ENCODE data around the gene RPL37.
A peak's percentile ranks its signal among the peaks of the same experiment; 100 is the strongest.
"Not testable (repeated sequence)": the region's sequence is repeated elsewhere in the genome, so short reads cannot be mapped to it uniquely, and the experiment has no call there.

RPL37 gene

DNA sequence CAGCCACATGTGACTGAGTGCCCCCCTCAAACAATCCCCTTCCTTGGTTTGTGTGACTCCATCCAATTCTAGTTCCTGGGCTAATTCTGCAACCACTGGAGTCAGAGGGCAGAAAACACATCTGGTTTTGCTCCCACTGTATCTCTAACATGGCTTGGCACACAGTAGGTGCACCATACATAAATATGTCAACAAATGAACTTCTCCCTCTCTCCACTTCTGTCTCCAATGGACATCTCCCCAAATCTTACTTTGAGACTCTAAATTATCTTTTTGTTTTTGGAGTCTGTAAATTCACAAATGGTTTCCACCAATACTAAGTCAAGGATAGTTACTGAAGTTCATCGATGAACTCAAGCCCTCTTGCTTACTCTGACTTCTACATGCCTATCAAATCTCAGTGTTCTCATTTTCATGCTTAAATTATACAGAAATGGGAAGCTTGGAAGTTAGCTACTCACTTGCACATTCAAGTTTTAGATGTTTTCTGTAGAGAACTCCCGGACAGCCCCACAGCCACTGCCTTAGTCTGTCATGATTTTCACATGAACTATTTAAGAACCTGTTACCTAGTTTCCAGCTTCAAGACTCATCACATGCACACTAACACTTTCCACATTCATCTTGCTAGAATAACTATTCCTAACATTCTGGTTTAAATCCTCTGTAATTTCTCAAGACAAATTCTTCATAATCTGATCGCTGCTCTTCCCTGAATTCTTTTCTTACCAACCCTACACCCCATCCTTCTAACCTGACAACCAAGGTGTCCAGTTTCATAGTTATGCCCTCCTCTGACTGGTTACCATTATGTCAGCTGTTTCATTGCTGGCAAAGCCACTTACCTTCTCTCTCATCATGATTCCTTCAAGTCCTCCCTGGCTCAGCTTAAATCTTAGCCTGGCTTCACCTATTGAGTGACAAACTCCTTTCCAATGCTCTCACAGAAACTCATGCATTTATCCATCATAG, 6.0 kb downstream of the RPL37 start:
- Mint-ChIP-seq H3K9me3 (no peaks in the 10 kb centered on the region), H3K36me3 (peaks cover 57 to 74% of the 10 kb centered on the region in 2 donors), H3K27ac (peak overlapping the region; percentile 43), H3K4me1 (peaks cover 24 to 48% of the 10 kb centered on the region in 2 donors), H3K27me3 (no peaks in the 10 kb centered on the region), H3K4me3 (peak overlapping the region; percentile 4 to 44)
- no peak for ATAC-seq (replicated peaks)
- DNase-seq = no peak

DNA sequence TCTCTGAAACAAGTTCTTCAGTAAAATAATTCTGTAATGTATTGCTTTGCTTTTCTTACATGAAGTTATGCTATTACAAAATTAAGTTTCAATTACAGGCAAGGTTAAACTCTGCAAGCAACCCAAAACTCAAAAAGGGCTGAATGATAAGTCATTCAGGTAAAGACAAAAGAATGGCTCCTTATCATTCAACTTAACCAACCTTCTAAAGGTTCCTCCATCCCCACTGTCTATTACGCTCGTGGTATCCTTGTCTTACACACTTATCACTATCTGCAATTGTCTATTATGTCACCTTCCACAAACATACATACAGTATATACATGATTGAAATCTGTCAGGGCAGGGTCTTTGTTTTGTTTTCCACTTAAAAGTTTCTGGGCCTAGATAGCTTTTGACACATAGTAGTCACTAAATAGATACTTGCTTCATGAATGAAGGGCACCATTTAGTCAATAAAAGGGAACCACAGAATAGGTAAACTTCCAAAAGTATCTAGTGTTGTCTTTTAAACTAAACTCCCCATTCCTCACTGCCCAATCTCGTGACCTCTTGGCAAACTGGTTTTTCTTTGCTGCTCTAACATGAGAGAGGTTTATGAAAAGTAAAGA, 6.9 kb downstream of the RPL37 start:
- Mint-ChIP-seq H3K27ac (peak overlapping the region; percentile 79), H3K4me1 (peaks cover 24 to 46% of the 10 kb centered on the region in 2 donors), H3K27me3 (no peaks in the 10 kb centered on the region), H3K36me3 (peaks cover 50 to 72% of the 10 kb centered on the region in 2 donors), H3K9me3 (no peaks in the 10 kb centered on the region), H3K4me3 (no peak overlapping the region)
- ATAC-seq (replicated peaks) (no peak), DNase-seq (no peak)

DNA sequence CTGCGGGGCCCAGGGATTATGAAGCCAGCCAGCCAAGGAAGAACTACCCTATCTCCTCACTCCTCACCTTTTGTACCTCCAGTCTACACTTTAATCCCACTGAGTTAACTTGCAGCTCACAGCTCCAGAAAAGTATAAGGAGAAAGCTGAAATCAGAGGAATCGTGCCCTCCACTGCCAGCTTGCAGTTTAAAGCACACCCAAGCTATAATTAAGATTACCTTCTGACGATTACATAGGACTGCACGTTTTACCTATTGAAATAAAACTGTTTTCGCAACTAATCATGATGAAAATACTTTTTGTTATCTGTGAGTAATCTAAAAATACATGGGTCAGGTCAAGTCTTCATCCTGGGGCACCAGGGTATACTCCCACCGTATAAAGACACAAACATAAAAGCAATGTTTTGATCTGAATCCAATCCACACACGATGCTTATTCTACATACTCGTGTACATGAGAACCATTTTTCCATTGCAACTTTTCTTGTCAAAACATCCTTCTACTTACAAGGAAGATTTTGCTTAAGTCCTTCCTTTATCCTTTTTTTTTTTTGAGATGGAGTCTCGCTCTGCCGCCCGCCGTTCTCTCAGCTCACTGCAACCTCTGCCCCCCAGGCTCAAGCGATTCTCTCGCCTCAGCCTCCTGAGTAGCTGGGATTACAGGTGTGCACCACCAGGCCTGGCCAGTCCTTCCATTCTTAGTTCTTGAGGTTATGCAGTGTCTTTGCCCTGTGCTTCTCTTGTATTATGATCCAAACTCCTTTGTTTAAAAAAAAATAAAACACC, 7.6 kb downstream of the RPL37 start:
- no peaks in the 10 kb centered on the region for H3K27me3 Mint-ChIP-seq
- peaks cover 45 to 71% of the 10 kb centered on the region in 2 donors for H3K36me3 Mint-ChIP-seq
- no peak for DNase-seq
- peak overlapping the region; percentile 79 for H3K27ac Mint-ChIP-seq
- peaks cover 24 to 38% of the 10 kb centered on the region in 2 donors for H3K4me1 Mint-ChIP-seq
- no peak for ATAC-seq (replicated peaks)
- H3K9me3 Mint-ChIP-seq = no peaks in the 10 kb centered on the region
- no peak overlapping the region for H3K4me3 Mint-ChIP-seq

DNA sequence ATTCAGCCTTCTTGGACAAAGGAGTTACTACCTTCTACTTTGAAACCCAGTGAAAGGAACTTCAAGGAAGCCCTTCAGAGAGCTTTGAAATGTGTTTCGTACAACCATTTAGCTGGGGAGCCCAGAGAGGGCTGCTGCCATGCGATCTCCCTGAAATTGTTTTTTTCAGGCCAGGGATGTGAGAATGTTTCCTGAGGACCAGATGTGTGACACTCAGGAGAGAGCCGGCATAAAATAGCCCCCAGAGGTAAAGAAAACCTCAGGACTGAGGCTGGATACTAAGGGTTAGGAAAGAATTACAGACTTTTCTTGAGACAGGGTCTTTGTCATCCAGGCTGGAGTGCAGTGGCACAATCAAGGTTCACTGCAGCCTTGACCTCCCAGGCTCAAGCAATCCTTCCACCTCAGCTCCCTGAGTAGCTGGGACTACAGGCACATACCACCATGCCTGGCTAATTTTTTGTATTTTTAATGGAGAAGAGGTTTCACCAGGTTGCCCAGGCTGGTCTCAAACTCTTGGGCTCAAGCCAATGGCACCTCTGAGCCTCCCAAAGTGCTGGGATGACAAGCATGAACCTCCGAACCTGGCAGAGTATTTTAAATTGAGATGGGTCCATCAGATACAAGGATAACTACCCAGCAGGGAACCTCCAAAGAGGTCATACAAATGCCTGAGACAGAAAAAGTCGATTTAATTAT, 8.4 kb downstream of the RPL37 start:
- no peak for DNase-seq
- Mint-ChIP-seq H3K27ac (no peak overlapping the region), H3K27me3 (no peaks in the 10 kb centered on the region), H3K9me3 (no peaks in the 10 kb centered on the region), H3K4me1 (peaks cover 18 to 31% of the 10 kb centered on the region in 2 donors), H3K4me3 (no peak overlapping the region), H3K36me3 (peaks cover 38 to 63% of the 10 kb centered on the region in 2 donors)
- ATAC-seq (replicated peaks) = no peak

DNA sequence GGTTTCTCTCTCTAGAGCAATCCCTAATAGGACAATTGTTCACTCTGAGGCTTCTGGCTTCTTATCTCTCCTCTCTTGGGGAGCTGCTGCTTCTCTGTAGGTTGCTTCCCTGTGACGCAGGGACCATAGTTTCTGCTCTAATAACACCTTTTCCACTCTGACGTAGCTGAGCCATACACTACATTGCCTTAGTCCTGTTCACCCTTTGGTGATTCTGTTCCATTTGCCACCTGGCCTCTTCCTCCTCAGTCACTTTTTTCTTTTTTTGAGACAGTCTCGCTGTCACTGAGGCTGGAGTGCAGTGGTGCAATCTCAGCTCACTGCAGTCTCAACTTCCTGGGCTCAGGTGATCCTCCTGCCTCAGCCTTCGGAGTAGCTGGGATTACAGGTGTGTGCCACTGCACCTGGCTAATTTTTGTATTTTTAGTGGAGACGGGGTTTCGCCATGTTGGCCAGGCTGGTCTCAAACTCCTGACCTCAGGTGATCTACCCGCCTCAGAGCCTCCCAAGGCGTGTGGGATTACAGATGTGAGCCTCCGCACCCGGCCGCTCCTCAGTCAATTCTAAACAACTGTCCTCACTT, 9.5 kb downstream of the RPL37 start:
- DNase-seq, H3K27me3 Mint-ChIP-seq, H3K9me3 Mint-ChIP-seq, H3K4me3 Mint-ChIP-seq: not testable (repeated sequence)
- Mint-ChIP-seq H3K4me1 (peaks cover 14 to 25% of the 10 kb centered on the region in 2 donors), H3K27ac (peak overlapping the region; percentile 77), H3K36me3 (peaks cover 32 to 53% of the 10 kb centered on the region in 2 donors)
- ATAC-seq (replicated peaks) = peak in 1 of 2 donors; percentile 5

DNA sequence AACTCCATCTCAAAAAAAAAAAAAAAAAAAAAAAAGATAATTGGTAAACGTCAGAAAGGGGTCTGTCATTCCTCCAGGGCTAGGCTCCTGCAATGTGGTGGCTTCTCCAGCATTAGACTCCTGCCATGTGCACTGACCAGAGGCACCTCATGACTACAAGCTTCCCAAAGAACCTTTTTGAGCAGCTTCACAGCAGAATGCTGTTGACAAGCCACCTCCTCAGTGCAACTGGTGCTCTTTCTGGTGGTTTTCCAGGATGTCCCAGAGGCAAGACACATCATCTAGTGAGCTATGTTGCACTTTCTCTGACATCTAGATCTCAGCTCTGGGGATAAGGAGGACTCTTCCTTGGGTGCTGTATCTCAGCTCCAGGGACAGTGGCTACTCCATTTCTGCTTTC, 11.6 kb downstream of the RPL37 start:
- peaks cover 24 to 35% of the 10 kb centered on the region in 2 donors for H3K36me3 Mint-ChIP-seq
- DNase-seq = no peak
- H3K27me3 Mint-ChIP-seq = no peaks in the 10 kb centered on the region
- H3K9me3 Mint-ChIP-seq = no peaks in the 10 kb centered on the region
- no peak overlapping the region for H3K27ac Mint-ChIP-seq
- peak in 1 of 2 donors; percentile 16 for ATAC-seq (replicated peaks)
- H3K4me1 Mint-ChIP-seq = peaks cover 4 to 5% of the 10 kb centered on the region in 2 donors
- H3K4me3 Mint-ChIP-seq = no peak overlapping the region

DNA sequence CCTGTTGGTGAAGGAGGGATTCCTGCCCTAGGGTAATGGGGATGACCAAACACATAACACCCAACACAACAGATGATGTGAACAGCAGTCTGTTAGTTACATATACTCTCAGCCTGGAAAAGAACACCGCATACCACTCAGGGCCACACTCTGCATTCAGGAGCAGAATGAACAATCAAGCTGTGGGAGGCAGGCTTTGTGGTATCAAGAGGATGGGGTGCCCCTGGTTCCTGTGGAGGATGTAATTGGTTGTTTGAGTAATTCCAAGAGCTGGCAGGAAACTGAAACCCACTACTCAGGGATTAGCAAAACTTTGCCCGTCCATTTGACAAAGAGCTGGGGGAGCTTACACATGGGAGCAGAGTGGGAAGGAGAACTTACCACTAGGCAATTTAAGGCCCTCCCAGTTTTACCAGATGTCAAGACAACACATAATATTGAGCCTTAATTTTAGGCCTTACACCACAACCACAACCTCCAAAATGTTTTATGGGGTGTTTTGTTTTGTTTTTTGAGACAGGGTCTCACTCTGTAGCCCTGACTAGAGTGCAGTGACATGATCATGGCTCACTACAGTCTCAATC, 21.2 kb downstream of the RPL37 start:
- DNase-seq (no peak), ATAC-seq (replicated peaks) (no peak)
- H3K9me3 Mint-ChIP-seq = no peaks in the 10 kb centered on the region
- H3K27ac Mint-ChIP-seq = no peak overlapping the region
- no peaks in the 10 kb centered on the region for H3K4me1 Mint-ChIP-seq
- peaks cover 0 to 2% of the 10 kb centered on the region in 2 donors for H3K36me3 Mint-ChIP-seq
- H3K4me3 Mint-ChIP-seq = no peak overlapping the region
- no peaks in the 10 kb centered on the region for H3K27me3 Mint-ChIP-seq

DNA sequence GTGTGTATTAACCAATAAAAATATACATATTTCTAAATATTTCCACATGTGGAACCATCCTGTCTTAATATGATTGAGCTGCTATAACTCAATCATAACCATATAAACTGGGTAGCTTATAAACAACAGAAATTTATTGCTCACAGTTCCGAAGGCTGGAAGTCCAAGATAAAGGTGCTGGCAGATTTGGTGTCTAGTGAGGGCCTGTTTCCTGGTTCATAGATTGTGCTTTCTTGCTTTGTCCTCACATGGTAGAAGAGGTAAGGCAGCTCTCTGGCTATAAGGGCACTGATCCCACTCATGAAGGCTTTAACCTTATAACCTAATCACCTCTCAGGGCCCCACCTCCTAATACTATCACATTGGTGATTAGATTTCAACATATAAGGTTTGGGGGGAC, 22.9 kb downstream of the RPL37 start:
- H3K4me3 Mint-ChIP-seq = no peak overlapping the region
- H3K27ac Mint-ChIP-seq = no peak overlapping the region
- no peaks in the 10 kb centered on the region for H3K4me1 Mint-ChIP-seq
- ATAC-seq (replicated peaks) (no peak), DNase-seq (no peak)
- H3K9me3 Mint-ChIP-seq = no peaks in the 10 kb centered on the region
- H3K27me3 Mint-ChIP-seq = no peaks in the 10 kb centered on the region
- no peaks in the 10 kb centered on the region for H3K36me3 Mint-ChIP-seq

DNA sequence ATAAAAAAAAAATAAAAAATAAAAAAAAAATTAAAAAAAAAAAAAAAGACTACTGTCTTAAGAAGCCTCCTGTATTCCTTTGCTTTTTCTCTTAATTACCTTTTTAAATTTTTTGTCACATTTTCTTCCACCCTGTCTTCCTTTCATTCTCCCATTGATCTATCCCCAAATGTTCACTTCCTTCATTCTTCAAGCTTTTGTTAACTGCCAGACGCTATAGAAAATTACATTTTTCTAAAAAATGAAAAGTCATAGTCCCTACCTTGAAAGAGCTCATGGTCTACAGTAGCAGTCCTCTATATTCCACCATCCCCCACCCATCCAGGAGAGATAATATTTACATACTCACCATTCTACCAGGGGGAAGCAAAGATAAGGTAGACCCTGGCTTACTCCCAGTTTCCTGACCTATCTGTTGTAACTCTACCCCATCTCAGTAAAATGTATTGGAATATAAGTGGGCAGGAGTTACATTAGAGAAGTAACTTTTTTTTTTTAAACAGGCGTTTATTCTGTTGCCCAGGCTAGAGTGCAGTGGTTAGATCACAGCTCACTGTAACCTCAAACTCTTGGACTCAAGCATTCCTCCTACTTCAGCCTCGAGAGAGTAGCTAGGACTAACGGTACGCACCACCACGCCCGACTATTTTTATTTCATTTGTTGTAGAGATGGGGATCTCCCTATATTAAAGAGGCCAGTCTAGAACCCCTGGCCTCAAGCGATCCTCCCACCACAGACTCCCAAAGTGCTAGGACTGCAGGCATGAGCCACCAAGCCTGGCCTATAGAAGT, 33.1 kb downstream of the RPL37 start:
- ATAC-seq (replicated peaks) = no peak
- peaks cover 0 to 6% of the 10 kb centered on the region in 2 donors for H3K4me1 Mint-ChIP-seq
- H3K27me3 Mint-ChIP-seq = no peaks in the 10 kb centered on the region
- no peaks in the 10 kb centered on the region for H3K9me3 Mint-ChIP-seq
- no peaks in the 10 kb centered on the region for H3K36me3 Mint-ChIP-seq
- no peak overlapping the region for H3K27ac Mint-ChIP-seq
- no peak for DNase-seq
- H3K4me3 Mint-ChIP-seq = no peak overlapping the region

DNA sequence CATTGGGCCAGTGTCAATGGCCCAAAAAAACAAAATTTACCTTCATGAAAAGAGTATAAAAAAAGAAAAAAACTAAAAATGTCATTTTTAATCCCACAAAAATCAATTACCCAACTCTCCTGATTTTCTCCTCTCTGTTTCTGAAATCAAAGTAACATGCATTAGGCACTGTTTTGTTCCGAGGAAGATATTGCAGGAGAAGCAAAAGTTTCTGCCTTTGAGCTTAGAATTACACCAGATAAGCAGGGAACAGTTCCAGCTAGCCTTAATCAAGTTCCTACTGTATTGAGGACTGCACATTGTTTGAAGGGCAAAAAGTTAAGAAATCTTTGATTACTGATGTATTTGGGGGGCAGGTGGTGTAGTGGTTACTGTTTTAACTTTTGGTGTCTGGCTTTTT, 35.8 kb downstream of the RPL37 start:
- Mint-ChIP-seq H3K36me3 (peaks cover 7 to 12% of the 10 kb centered on the region in 2 donors), H3K4me3 (no peak overlapping the region), H3K27ac (peak overlapping the region; percentile 97), H3K27me3 (no peaks in the 10 kb centered on the region), H3K4me1 (peaks cover 9 to 28% of the 10 kb centered on the region in 2 donors), H3K9me3 (no peaks in the 10 kb centered on the region)
- DNase-seq = no peak
- ATAC-seq (replicated peaks) = no peak

DNA sequence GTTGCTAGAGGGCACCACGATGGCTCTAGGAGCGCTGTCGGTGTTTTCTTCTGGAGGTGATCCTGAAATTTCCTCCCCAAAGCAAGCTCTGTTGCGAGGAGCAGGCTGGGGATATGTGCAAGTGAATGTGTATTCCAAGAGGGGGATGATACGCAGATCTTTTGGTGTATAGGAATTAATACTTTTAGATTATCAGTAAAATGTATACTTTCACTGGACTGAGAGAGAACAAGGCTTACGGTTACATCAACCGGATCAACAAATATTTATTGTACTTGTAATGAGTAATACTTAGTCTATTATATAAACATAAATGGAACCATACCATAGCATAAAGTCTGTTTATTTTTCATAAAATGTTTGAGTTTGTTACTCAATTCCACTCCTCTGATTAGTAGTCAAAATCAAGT, 36.2 kb downstream of the RPL37 start:
- Mint-ChIP-seq H3K27me3 (no peaks in the 10 kb centered on the region), H3K27ac (peak overlapping the region; percentile 97), H3K36me3 (peaks cover 9 to 16% of the 10 kb centered on the region in 2 donors), H3K4me1 (peaks cover 12 to 33% of the 10 kb centered on the region in 2 donors), H3K9me3 (no peaks in the 10 kb centered on the region), H3K4me3 (peak overlapping the region; percentile 92 to 95)
- no peak for DNase-seq
- ATAC-seq (replicated peaks) = no peak

DNA sequence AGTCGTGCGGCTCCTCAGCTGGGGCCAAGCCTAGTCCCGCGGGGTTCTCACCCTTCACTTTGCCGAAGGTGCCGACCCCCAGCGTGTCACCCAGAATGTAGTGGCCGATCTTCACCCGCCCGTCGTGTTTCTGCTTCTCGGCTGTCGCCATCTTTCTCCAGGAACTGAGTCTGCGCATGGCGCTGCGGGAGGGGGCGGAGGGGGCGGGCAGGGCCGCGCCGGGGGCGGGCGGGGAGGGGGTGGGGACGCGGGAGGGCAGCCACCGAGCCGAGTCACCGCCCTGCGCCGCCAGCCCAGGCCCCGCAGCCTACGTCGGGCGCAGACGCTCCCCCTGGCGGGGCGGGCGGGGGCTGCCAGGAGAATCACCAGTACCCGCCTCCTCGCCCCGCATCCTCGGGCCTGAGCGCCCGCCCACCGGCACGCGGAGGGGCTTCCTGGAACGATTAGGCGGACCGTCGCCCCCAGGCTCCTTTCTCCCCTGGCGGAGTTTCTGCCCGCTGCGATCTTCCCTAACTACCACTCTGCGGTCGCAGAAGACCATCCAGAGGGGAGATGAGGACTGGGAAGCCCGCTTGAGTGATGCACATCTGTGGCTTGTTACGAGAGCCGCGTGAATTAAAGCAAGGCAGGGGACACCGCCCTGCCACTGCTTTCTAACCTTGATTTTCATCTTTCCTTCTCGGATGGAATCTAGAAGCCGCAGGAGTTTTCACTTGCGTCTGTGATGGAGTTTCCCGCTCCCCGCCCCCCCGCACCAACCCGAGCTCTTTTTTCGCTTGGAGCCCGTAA, 36.8 kb downstream of the RPL37 start, which contains the start of gene PRKAA1:
TSS of gene PRKAA1 (minus strand) at position 363 of the 789 bp plus-strand sequence. CDS start at position 178, 185 bp downstream.
- H3K36me3 Mint-ChIP-seq = peaks cover 9 to 20% of the 10 kb centered on the region in 2 donors
- no peaks in the 10 kb centered on the region for H3K27me3 Mint-ChIP-seq
- peak within 1 kb of the TSS; percentile 97 for H3K27ac Mint-ChIP-seq
- DNase-seq (peak; percentile 84), ATAC-seq (replicated peaks) (peak; percentile 92 to 95)
- H3K4me1 Mint-ChIP-seq = peaks cover 15 to 39% of the 10 kb centered on the region in 2 donors
- no peaks in the 10 kb centered on the region for H3K9me3 Mint-ChIP-seq
- H3K4me3 Mint-ChIP-seq = peak within 1 kb of the TSS; percentile 92 to 95
